ENCODE measurements around the gene PKHD1.

The PKHD1 gene

GRCh38 chr6:51793393-51793792 is 294.0 kb downstream of the PKHD1 start:
- no peak overlapping the region for H3K4me3 ChIP-seq (ENCODE audit: low read depth, low read length)
- TF ChIP-seq POLR2A (IDR thresholded peaks at IDR 0.05; ENCODE audit: extremely low read depth, insufficient read length), result no peak
- no peak for TF ChIP-seq CTCF (IDR thresholded peaks at IDR 0.05; ENCODE audit: low read depth, low read length)
- TF ChIP-seq MYC (IDR thresholded peaks at IDR 0.05; ENCODE audit: low read depth, low read length), result no peak
- TF ChIP-seq MAX (IDR thresholded peaks at IDR 0.05; ENCODE audit: low read depth, low read length), result no peak
- DNase-seq (ENCODE audit: low read depth), result no peak

- no peak for TF ChIP-seq MYC (IDR thresholded peaks at IDR 0.05; ENCODE audit: low read depth, low read length)
- no peak for TF ChIP-seq MAX (IDR thresholded peaks at IDR 0.05; ENCODE audit: low read depth, low read length)
- no peak for TF ChIP-seq POLR2A (IDR thresholded peaks at IDR 0.05; ENCODE audit: extremely low read depth, insufficient read length)
- TF ChIP-seq CTCF (IDR thresholded peaks at IDR 0.05; ENCODE audit: low read depth, low read length), result no peak
- DNase-seq (ENCODE audit: low read depth), result no peak
- no peak overlapping the region for H3K4me3 ChIP-seq (ENCODE audit: low read depth, low read length)
Observed at GRCh38 chr6:51792273-51793030, 295.0 kb downstream of the PKHD1 start.

GRCh38 chr6:51790946-51791345 is 296.5 kb downstream of the PKHD1 start:
- TF ChIP-seq POLR2A (IDR thresholded peaks at IDR 0.05; ENCODE audit: extremely low read depth, insufficient read length) (no peak), MYC (IDR thresholded peaks at IDR 0.05; ENCODE audit: low read depth, low read length) (no peak), CTCF (IDR thresholded peaks at IDR 0.05; ENCODE audit: low read depth, low read length) (no peak), MAX (IDR thresholded peaks at IDR 0.05; ENCODE audit: low read depth, low read length) (no peak)
- DNase-seq (ENCODE audit: low read depth), result no peak
- H3K4me3 ChIP-seq (ENCODE audit: low read depth, low read length), result no peak overlapping the region

GRCh38 chr6:51788121-51788520 is 299.3 kb downstream of the PKHD1 start:
- TF ChIP-seq MYC (IDR thresholded peaks at IDR 0.05; ENCODE audit: low read depth, low read length) (no peak), CTCF (IDR thresholded peaks at IDR 0.05; ENCODE audit: low read depth, low read length) (no peak), POLR2A (IDR thresholded peaks at IDR 0.05; ENCODE audit: extremely low read depth, insufficient read length) (no peak), MAX (IDR thresholded peaks at IDR 0.05; ENCODE audit: low read depth, low read length) (no peak)
- H3K4me3 ChIP-seq (ENCODE audit: low read depth, low read length), result no peak overlapping the region
- DNase-seq (ENCODE audit: low read depth), result no peak

- TF ChIP-seq MYC (IDR thresholded peaks at IDR 0.05; ENCODE audit: low read depth, low read length) (no peak), CTCF (IDR thresholded peaks at IDR 0.05; ENCODE audit: low read depth, low read length) (no peak), MAX (IDR thresholded peaks at IDR 0.05; ENCODE audit: low read depth, low read length) (no peak), POLR2A (IDR thresholded peaks at IDR 0.05; ENCODE audit: extremely low read depth, insufficient read length) (no peak)
- no peak for DNase-seq (ENCODE audit: low read depth)
- H3K4me3 ChIP-seq (ENCODE audit: low read depth, low read length), result no peak overlapping the region
Observed at GRCh38 chr6:51778666-51779065, 308.7 kb downstream of the PKHD1 start.
